ENCODE results near the gene COL27A1.

The COL27A1 gene

GRCh38 chr9:114249424-114250234 is 94.3 kb downstream of the COL27A1 start:
- DNase-seq, result no peak

GRCh38 chr9:114250235-114250568 is 94.9 kb downstream of the COL27A1 start:
- no peak for DNase-seq

- DNase-seq, result no peak
These were observed 95.3 kb downstream of the COL27A1 start for GRCh38 chr9:114250648-114251047.

- DNase-seq, result no peak
These were observed 97.1 kb downstream of the COL27A1 start for GRCh38 chr9:114252394-114252793.

GRCh38 chr9:114256827-114257328 is 101.5 kb downstream of the COL27A1 start:
- no peak for DNase-seq

- DNase-seq, result no peak
These were observed 102.9 kb downstream of the COL27A1 start for GRCh38 chr9:114258218-114258617.

- DNase-seq, result no peak
These were observed 103.8 kb downstream of the COL27A1 start for GRCh38 chr9:114258866-114259797.

GRCh38 chr9:114259798-114260523 is 104.6 kb downstream of the COL27A1 start:
- DNase-seq, result no peak

GRCh38 chr9:114261026-114261425 is 105.7 kb downstream of the COL27A1 start:
- DNase-seq, result no peak

GRCh38 chr9:114261987-114262386 is 106.7 kb downstream of the COL27A1 start:
- no peak for DNase-seq

GRCh38 chr9:114263853-114264510 is 108.6 kb downstream of the COL27A1 start:
- no peak for DNase-seq

GRCh38 chr9:114264806-114265550 is 109.6 kb downstream of the COL27A1 start:
- DNase-seq, result no peak

- no peak for DNase-seq
These were observed 111.6 kb downstream of the COL27A1 start for GRCh38 chr9:114266969-114267368.

- no peak for DNase-seq
These were observed 113.7 kb downstream of the COL27A1 start for GRCh38 chr9:114269023-114269422.

GRCh38 chr9:114270120-114270975 is 115.0 kb downstream of the COL27A1 start:
- DNase-seq, result no peak

GRCh38 chr9:114271556-114272510 is 116.5 kb downstream of the COL27A1 start:
- no peak for DNase-seq

GRCh38 chr9:114272739-114273431 is 117.5 kb downstream of the COL27A1 start:
- DNase-seq, result no peak

- DNase-seq, result no peak
These were observed 118.1 kb downstream of the COL27A1 start for GRCh38 chr9:114273461-114273881.

- DNase-seq, result no peak
These were observed 118.9 kb downstream of the COL27A1 start for GRCh38 chr9:114274217-114274616.
